HG02885 (cell line): ENCODE data around the gene ETDB.
"Not testable (repeated sequence)": the region's sequence is repeated elsewhere in the genome, so short reads cannot be mapped to it uniquely, and the experiment has no call there.

Experiments used
- ATAC-seq: cut with Tn5 transposase; IDR thresholded peaks from one replicate; pipeline ENCODE4 v1.9.1; 2021; ENCODE audit warnings: mild to moderate bottlenecking; ENCODE audit not compliant: unreplicated experiment, poor library complexity

The ETDB gene

DNA sequence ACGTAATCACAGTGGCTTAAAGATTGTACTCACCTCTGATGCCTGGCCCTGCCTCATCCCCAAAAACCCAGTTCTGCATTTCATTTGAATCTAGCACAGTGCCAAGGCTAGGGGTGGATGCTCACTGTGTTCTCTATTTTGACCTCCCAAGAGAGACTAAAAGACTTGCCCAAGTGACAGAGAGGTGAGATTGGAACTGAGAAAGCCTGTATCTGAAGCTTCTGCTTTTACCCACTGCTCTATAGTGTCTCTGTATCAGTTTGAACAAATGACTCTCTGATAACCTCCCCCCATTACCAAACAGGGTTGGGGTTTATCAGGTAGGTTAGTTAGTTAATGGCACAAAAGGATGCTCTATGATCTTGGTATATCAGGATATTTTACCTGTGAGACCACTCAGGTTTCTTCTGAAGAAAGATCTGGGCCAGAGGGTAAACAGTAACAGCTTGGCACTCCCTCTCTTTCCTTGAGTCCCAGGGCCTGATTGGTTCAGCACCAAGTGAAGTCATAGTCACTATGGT, at the start of gene ETDB:
Gene ETDB, minus strand, starts transcription at position 471 of the 521 bp plus-strand sequence. CDS start 1,265 bp downstream, outside the sequence.
- ATAC-seq, result not testable (repeated sequence)

DNA sequence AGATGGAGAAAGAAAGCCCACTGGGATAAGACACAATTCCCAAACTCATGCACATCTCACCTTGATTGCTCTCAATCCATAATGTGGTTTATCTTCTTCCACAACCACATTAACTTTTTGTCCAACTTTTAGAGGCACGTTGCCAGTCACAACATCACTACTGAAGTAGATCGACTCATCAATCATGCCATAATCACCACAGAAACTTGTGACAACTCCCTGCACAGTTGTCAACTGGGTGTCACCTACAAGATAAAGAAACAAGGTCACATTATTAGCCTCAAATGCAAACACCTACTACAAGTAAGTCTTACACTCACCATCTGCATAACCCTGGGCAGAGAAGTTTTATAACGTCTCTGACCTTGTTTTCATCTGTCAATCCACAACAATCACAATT, 49.2 kb upstream of the ETDB start:
- ATAC-seq, result not testable (repeated sequence)

DNA sequence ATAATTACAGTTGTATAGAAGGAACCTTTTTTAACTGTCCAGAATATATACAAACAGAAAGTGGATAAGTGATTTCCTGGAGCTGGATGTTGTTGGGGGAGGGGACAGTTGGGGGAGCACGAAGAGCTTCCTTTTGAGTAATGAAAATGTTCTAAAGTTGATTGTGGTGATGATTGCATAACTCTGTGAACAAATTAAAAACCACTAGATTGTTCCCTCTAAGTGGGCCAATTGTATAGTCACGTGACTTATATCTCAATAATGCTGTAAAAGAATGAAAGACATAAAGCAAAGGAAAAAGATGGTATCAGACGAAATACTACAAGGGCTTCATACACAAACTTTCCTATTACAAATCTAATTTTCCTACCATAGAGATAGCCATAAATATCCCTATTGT, 48.2 kb upstream of the ETDB start:
- no peak for ATAC-seq

DNA sequence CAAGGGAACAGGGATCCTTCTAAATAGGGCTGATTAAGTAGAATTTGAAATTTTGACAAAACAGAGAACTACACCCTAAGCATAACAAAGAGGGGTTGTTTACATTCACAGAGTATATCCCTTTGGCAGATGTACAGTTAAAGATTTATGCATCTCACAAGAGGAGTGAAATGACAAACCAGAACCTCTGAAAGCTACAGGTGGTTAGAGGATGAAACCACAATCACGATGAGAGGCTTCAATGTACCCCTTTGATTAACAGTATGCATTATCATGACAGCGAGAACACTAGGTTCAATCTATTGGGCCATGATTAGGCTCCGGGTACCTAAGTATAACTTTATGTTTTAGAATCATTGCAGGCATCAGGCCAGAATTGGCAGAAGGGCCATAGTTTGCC, 34.4 kb upstream of the ETDB start:
- ATAC-seq, result not testable (repeated sequence)

- not testable (repeated sequence) for ATAC-seq
Measured at GRCh38 chrX:135126145-135126544, 5.8 kb upstream of the ETDB start.

GRCh38 chrX:135116064-135116463, 4.3 kb downstream of the ETDB start:
- ATAC-seq, result not testable (repeated sequence)

- peak; percentile 96 for ATAC-seq
Measured at GRCh38 chrX:135114392-135114791, 5.9 kb downstream of the ETDB start.

DNA sequence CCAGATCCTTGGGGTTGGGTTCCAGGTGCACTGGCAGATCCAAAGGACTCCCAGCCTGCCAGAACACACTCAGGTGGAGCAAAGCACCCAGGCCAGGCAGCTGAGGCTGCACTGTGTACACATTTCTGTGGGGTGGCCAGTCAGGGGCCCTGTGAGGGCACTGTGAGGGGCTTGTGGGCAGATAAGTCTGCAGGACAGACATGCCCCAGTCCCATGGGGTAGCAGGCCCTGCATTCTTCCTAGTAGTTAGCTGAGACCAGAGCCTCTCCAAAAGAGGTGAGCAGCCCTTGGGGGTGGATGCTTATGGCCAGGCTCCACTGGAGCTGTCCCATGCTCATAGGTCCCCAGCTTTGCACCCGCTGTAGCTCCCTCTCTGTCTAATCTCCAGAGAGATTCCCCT, 7.6 kb downstream of the ETDB start:
- no peak for ATAC-seq

DNA sequence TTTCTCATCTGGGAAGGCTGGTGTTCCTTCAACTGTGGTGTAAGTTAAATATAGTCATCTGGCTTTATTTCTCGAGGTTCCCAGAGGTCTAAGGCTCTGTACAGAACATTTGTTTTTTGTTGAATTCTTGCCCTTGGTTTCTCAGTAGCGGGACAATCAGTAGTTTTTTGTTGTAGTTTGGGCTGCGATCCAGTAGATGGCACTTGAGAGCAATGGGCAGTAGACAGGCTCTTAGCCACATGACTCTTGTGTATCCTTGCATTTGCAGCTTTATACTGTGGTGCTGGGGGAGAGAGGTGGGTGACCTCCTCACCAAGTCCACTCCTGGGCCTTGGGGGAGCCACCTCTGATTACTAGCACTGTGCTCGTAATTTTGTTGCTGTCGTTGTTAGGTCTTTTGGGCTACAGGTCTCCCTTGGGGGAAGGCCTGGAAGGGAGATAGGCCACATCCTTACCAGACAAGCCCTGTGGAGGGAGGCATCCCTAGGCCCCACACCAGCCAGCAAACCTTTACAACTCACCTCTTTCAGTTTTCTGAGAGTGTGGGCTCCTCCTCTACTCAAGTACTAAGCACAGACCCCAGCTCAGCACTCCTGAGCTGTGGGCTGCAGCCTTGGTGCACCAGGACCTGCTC, 8.1 kb downstream of the ETDB start:
- peak; percentile 55 for ATAC-seq

DNA sequence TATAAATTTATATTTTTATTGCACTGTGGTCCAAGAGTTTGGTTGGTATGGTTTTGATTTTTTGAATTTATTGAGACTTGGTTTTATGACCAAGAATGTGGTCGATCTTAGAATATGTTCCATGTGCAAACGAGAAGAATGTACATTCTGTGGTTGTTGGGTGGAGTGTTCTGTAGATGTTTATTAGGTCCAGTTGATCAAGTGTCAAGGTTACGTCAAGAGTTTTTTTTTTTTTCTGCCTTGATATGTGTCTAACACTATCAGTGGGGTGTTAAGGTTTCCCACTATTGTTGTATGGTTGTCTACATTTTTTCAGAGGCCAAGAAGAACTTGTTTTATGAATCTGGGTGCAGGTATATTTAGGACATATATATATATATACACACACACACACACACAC, 10.8 kb downstream of the ETDB start:
- no peak for ATAC-seq

DNA sequence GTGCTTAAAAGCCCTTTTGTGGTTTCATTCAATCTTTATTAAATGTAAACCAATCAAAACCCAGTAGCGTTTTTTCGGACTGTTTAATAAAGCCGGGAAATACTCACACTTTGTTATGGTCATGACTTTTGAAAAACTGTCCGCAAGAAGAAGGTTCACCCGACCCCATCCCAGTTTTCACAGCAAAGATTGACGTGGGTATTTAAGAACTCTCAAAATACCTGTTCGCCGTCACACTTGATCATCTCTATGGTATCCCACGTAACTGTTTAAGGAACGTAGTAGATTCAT, 20.9 kb downstream of the ETDB start:
- ATAC-seq, result no peak

DNA sequence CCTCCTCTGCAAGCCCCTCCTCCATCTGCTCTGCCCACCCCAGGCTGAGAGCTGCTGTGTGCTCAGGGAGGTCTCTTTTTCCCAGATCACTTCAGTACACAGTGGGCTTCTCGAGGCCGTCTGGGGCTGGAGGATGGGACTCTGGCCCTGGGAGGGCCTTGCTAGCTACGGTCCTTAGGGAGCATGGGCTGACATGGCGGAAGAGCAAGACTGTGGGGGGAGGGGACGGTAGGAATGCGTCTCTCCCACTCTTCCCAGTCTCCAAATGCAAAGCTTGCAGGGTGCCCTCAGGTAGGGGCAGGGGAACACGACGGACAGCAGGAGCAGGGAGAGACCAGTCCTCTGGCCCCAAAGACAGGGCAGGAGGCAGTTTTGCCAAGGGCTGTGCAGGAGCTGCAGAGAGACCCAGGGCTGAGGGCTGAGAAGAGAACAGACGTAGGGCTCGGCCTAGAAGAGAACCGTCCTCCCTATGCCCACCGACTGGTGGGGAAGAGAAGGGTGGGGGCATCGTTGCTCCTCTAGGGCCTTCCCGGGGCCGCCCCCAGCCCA, 23.1 kb downstream of the ETDB start:
- not testable (repeated sequence) for ATAC-seq

DNA sequence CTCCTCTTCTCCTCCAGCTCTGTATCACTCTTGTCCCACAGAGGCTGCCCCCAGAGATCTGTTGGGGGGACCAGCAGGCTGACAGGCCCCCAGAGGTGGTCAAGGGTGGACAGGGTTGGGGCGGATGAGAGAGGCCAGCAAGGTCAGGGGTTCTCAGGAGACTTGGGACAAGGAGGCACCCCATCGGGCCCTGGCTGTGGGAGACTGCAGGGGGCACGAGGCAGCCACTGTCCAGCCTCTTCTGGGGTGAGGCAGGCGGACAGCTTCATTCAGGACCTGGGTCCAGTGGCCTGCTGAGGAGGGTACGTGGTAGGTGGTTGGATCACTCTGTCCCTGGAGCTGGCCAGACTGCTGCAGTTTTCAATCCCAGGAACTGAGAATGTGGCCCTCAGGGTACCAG, 24.6 kb downstream of the ETDB start:
- ATAC-seq, result no peak

GRCh38 chrX:135094726-135095125, 25.6 kb downstream of the ETDB start:
- no peak for ATAC-seq

DNA sequence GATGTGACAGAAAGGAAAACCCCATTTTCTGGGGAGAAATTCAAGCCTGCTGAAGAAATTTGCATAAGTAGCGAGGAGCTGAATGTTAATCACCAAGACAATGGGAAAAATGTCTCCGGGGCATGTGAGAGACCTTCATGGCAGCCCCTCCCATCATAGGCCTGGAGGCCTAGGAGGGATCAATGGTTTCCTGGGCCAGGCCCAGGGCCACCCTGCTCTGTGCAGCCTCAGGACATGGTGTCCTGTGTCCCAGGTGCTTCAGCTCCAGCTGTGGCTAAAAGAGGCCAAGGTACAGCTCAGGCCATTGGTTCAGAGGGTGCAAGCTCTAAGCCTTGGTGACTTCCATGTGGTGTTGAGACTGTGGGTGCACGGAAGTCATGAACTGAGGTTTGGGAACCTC, 31.2 kb downstream of the ETDB start:
- ATAC-seq, result no peak

GRCh38 chrX:135087867-135088266, 32.5 kb downstream of the ETDB start:
- ATAC-seq, result no peak

GRCh38 chrX:135086197-135086854, 34.0 kb downstream of the ETDB start:
- peak; percentile 98 for ATAC-seq

DNA sequence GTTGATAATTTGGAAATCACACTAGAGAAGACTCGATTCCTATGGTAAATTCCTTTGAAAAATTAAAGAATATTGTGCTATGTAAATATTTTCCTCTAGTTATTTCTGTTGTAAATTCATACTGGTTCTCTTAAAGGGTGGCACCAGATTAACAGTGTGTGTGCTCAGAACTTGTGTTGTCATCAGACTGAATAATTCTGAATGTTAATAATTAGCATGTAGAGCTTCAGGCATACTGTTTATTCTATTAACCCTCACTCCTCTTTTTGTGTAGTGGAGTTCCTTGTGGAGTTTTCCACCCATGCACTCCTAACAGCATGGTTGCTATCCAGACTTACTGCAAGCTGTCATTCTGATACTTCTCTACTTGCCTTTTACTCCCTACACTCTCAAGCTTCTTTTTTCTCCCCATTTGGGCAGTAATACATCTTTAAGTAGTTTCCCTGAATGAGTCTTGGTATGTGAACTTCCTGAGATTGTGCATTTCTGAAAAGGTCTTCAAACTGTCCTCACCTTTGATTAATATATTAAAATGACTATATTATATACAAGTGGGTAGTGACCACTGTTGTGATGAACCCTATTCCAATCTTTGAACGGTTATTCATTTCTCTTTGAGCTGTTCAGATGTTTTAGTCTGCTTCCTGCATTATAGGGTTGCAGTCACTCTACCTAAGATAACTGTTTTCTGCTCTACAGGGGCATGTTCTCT, 38.5 kb downstream of the ETDB start:
- ATAC-seq, result no peak
